Measurements from ENCODE around the gene RNF167. TPM values are rescaled to one million over a fixed set of nuclear protein-coding genes. Genes with fewer than 3 reads are reported as not detected.

Gene RNF167
- total and polyA plus RNA-seq, 2 of the 13 experiments (the other 11 are each of a cell fraction or from before 2014, with no cell fraction given) = 44.1 to 45.4 TPM

- TF ChIP-seq ZBTB40 (IDR thresholded peaks at IDR 0.05) = no peak
- TF ChIP-seq ZBTB40 (CRISPR knock-in tag; IDR thresholded peaks at IDR 0.05) = 0 out of 2 replicates have a peak, but pooled peaks have one; percentile 34
- peak; percentile 66; the same call in 1 of the 2 replicates for TF ChIP-seq ZNF430 (CRISPR knock-in tag; IDR thresholded peaks at IDR 0.05)
- TF ChIP-seq NFIB (CRISPR knock-in tag; IDR thresholded peaks at IDR 0.05; ENCODE audit: borderline replicate concordance) = no peak
- no peak for TF ChIP-seq TCF7L2 (IDR thresholded peaks at IDR 0.05; ENCODE audit: low read depth, low read length)
- no peak for TF ChIP-seq ZNF629 (CRISPR knock-in tag; conservative IDR thresholded peaks at IDR 0.05)
- TF ChIP-seq TBX2 (CRISPR knock-in tag; IDR thresholded peaks at IDR 0.05; ENCODE audit: borderline replicate concordance) = no peak
- no peak; the same call in 1 of the 2 replicates for TF ChIP-seq ZGPAT (CRISPR knock-in tag; IDR thresholded peaks at IDR 0.05)
- TF ChIP-seq IRX3 (CRISPR knock-in tag; IDR thresholded peaks at IDR 0.05; ENCODE audit: borderline replicate concordance, low read depth) = no peak
- TF ChIP-seq SMYD3 (CRISPR knock-in tag; IDR thresholded peaks at IDR 0.05) = no peak
- no peak; the same call in 1 of the 2 replicates for TF ChIP-seq RARA (CRISPR knock-in tag; IDR thresholded peaks at IDR 0.05)
- no peak for TF ChIP-seq SOX5 (CRISPR knock-in tag; IDR thresholded peaks at IDR 0.05; ENCODE audit: borderline replicate concordance)
- TF ChIP-seq SALL2 (CRISPR knock-in tag; IDR thresholded peaks at IDR 0.05) = peak; percentile 42; the same call in 1 of the 2 replicates
- no peak for TF ChIP-seq IKZF5 (CRISPR knock-in tag; IDR thresholded peaks at IDR 0.05)
- TF ChIP-seq, protein P1, sequence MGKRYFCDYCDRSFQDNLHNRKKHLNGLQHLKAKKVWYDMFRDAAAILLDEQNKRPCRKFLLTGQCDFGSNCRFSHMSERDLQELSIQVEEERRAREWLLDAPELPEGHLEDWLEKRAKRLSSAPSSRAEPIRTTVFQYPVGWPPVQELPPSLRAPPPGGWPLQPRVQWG (CRISPR knock-in tag; IDR thresholded peaks at IDR 0.05; ENCODE audit: borderline replicate concordance, low read depth) = no peak
Measured at GRCh38 chr17:4966844-4967538, 26.9 kb downstream of the RNF167 start (continued).

Data from HepG2 (cell line).